BLaER1 (cell line): ENCODE measurements around the gene GLB1L.

ENCODE experiments used
- H3K27ac ChIP-seq: shearing (Covaris generic); formaldehyde crosslinking; 2 replicates; pipeline ENCODE4 v1.8.1; 2022
- H3K27me3 ChIP-seq: shearing (Covaris generic); formaldehyde crosslinking; 2 replicates; pipeline ENCODE4 v1.8.1; 2022
- H3K36me3 ChIP-seq: shearing (Covaris generic); formaldehyde crosslinking; 2 replicates; pipeline ENCODE4 v1.8.1; 2022
- H3K4me1 ChIP-seq: shearing (Covaris generic); formaldehyde crosslinking; 2 replicates; pipeline ENCODE4 v1.8.1; 2022
- H3K4me2 ChIP-seq: shearing (Covaris generic); formaldehyde crosslinking; 2 replicates; pipeline ENCODE4 v1.8.1; 2022
- H3K4me3 ChIP-seq: shearing (Covaris generic); formaldehyde crosslinking; 2 replicates; pipeline ENCODE4 v1.8.1; 2022
- H3K9ac ChIP-seq: shearing (Covaris generic); formaldehyde crosslinking; 2 replicates; pipeline ENCODE4 v1.8.1; 2022
- H3K9me3 ChIP-seq: shearing (Covaris generic); formaldehyde crosslinking; 2 replicates; pipeline ENCODE4 v1.8.1; 2022
- H4K20me1 ChIP-seq: shearing (Covaris generic); formaldehyde crosslinking; 2 replicates; pipeline ENCODE4 v1.8.1; 2022
- Cebpa-rat ChIP-seq: shearing (Covaris generic); IDR thresholded peaks from 2 replicates; pipeline ENCODE4 v1.8.1; 2022

The GLB1L gene

GRCh38 chr2:219218732-219219701 is 26.2 kb downstream of the GLB1L start, which contains the start of gene ABCB6:
TSS of gene ABCB6 (minus strand) at chr2:219218958. CDS start at chr2:219218673, 285 bp downstream.
- peak within 1 kb of the TSS; percentile 77 for H3K27ac ChIP-seq
- TF ChIP-seq Cebpa-rat = no peak
- peak within 1 kb of the TSS; percentile 99 for H3K4me2 ChIP-seq
- H3K9ac ChIP-seq = peak within 1 kb of the TSS; percentile 82
- H3K27me3 ChIP-seq = no peaks in the 10 kb centered on the region
- no peaks in the 10 kb centered on the region for H3K9me3 ChIP-seq
- peak within 1 kb of the TSS; percentile 74 for H3K4me3 ChIP-seq
- peaks cover 43% of the 10 kb centered on the region for H3K4me1 ChIP-seq
- peaks cover 70% of the 10 kb centered on the region for H3K36me3 ChIP-seq
- peaks cover 33% of the 10 kb centered on the region for H4K20me1 ChIP-seq

- H3K4me2 ChIP-seq = peak overlapping the region; percentile 99
- peaks cover 29% of the 10 kb centered on the region for H4K20me1 ChIP-seq
Observed at GRCh38 chr2:219218217-219218731, 27.0 kb downstream of the GLB1L start.

GRCh38 chr2:219216535-219216915 is 28.7 kb downstream of the GLB1L start:
- TF ChIP-seq Cebpa-rat = no peak
- no peaks in the 10 kb centered on the region for H3K27me3 ChIP-seq
- no peak overlapping the region for H3K4me3 ChIP-seq
- H4K20me1 ChIP-seq = peaks cover 18% of the 10 kb centered on the region; the same call in 1 of the 2 replicates
- peaks cover 66% of the 10 kb centered on the region for H3K36me3 ChIP-seq
- H3K4me2 ChIP-seq = peak overlapping the region; percentile 99
- H3K9me3 ChIP-seq = no peaks in the 10 kb centered on the region
- no peak overlapping the region; the same call in 1 of the 2 replicates for H3K9ac ChIP-seq
- H3K27ac ChIP-seq = no peak overlapping the region
- H3K4me1 ChIP-seq = peaks cover 43% of the 10 kb centered on the region

More at GRCh38 chr2:219218217-219218731, 27.0 kb downstream of the GLB1L start:
- no peaks in the 10 kb centered on the region for H3K9me3 ChIP-seq
- TF ChIP-seq Cebpa-rat = no peak
- H3K4me3 ChIP-seq = peak overlapping the region; percentile 74
- H3K36me3 ChIP-seq = peaks cover 70% of the 10 kb centered on the region
- H3K27me3 ChIP-seq = no peaks in the 10 kb centered on the region
- peak overlapping the region; percentile 77 for H3K27ac ChIP-seq
- H3K9ac ChIP-seq = peak overlapping the region; percentile 82
- H3K4me1 ChIP-seq = peaks cover 43% of the 10 kb centered on the region

- Histone ChIP-seq H3K36me3 (peaks cover 64% of the 10 kb centered on the region), H3K9ac (peak overlapping the region; percentile 16; the same call in 1 of the 2 replicates), H3K4me1 (peaks cover 43% of the 10 kb centered on the region), H3K27me3 (no peaks in the 10 kb centered on the region), H3K4me2 (peak overlapping the region; percentile 99; the same call in 1 of the 2 replicates), H4K20me1 (peaks cover 18% of the 10 kb centered on the region; the same call in 1 of the 2 replicates), H3K27ac (no peak overlapping the region), H3K4me3 (no peak overlapping the region), H3K9me3 (no peaks in the 10 kb centered on the region)
- no peak for TF ChIP-seq Cebpa-rat
Observed at GRCh38 chr2:219215871-219216534, 29.2 kb downstream of the GLB1L start.

DNA sequence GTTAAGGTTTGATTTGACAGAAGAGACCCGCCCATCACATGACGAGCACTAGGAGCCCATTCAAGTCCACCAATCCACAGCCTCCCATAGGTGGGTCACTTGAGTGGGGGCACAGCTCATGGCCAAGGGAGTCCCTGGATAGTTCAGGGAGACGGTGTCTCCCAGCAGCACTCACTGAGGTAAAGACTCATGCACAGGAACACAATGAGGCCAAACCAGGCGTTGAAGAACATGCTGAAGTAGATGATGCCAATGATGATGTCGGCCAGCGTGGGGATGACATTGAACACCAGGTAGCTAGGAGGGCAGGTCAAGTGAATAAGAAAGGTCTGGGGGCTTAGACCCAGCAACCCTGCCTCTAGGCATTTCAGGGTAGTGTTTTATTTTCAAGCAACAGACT is 30.5 kb downstream of the GLB1L start:
- H3K27ac ChIP-seq = no peak overlapping the region

DNA sequence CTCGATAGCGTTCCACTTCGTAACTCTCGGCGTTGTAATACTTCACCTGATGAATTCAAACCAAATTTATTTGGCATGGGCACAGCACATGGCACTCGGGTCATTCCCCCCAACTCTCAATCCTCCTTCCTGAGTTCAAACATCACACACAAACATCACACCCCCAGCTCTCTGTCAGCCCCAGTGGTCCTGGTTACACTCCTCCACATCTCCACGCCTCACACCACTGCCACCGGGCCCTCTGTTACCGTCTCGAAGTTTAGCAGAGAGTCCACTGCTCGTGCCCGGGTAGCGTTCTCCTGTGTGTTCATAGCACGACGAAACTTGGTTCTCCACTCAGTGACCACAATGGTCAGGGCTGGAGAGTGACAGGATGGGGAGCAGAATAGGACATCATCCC is 31.1 kb downstream of the GLB1L start:
- Histone ChIP-seq H3K27me3 (no peaks in the 10 kb centered on the region), H3K4me2 (no peak overlapping the region), H3K9me3 (no peaks in the 10 kb centered on the region), H3K4me1 (peaks cover 45% of the 10 kb centered on the region), H3K9ac (no peak overlapping the region), H3K36me3 (peaks cover 65% of the 10 kb centered on the region), H4K20me1 (peaks cover 6% of the 10 kb centered on the region; the same call in 1 of the 2 replicates), H3K4me3 (no peak overlapping the region), H3K27ac (no peak overlapping the region)
- no peak for TF ChIP-seq Cebpa-rat

More for the DNA sequence above, 30.5 kb downstream of the GLB1L start:
- peaks cover 12% of the 10 kb centered on the region; the same call in 1 of the 2 replicates for H4K20me1 ChIP-seq
- TF ChIP-seq Cebpa-rat = no peak
- peaks cover 45% of the 10 kb centered on the region for H3K4me1 ChIP-seq
- H3K9ac ChIP-seq = no peak overlapping the region
- no peak overlapping the region for H3K4me2 ChIP-seq
- peaks cover 64% of the 10 kb centered on the region for H3K36me3 ChIP-seq
- H3K27me3 ChIP-seq = no peaks in the 10 kb centered on the region
- no peak overlapping the region for H3K4me3 ChIP-seq
- H3K9me3 ChIP-seq = no peaks in the 10 kb centered on the region

- Histone ChIP-seq H3K4me1 (peaks cover 47% of the 10 kb centered on the region), H3K9ac (no peak overlapping the region), H3K4me3 (no peak overlapping the region), H3K4me2 (no peak overlapping the region), H3K27me3 (no peaks in the 10 kb centered on the region), H3K27ac (no peak overlapping the region), H3K36me3 (peaks cover 71% of the 10 kb centered on the region), H4K20me1 (peaks cover 5% of the 10 kb centered on the region; the same call in 1 of the 2 replicates), H3K9me3 (no peaks in the 10 kb centered on the region)
- no peak for TF ChIP-seq Cebpa-rat
Observed at GRCh38 chr2:219213486-219214071, 31.7 kb downstream of the GLB1L start.

DNA sequence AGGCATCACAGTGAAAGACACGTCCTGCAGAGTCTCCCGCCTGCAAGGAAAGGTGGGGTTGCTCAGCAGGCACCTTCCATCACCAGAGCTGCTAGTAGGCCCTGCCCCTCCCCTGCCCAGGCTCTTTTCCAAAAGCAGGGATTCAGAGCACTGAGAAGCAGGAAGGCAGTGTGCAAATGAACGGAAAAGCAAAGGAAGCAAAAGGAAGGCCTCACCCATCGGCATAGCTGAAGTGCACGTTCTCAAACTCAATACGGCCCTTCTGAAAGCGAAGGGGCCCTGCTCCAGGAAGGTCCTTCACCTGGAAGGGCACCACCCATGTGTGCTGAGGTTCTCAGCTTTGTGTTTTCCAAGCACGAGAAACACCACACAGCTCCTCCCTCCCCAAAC is 32.2 kb downstream of the GLB1L start:
- H4K20me1 ChIP-seq = peaks cover 2% of the 10 kb centered on the region; the same call in 1 of the 2 replicates
- H3K9ac ChIP-seq = no peak overlapping the region
- peaks cover 76% of the 10 kb centered on the region for H3K36me3 ChIP-seq
- H3K27me3 ChIP-seq = no peaks in the 10 kb centered on the region
- H3K9me3 ChIP-seq = no peaks in the 10 kb centered on the region
- H3K4me3 ChIP-seq = no peak overlapping the region
- H3K4me2 ChIP-seq = no peak overlapping the region
- H3K4me1 ChIP-seq = peaks cover 47% of the 10 kb centered on the region
- no peak overlapping the region for H3K27ac ChIP-seq
- TF ChIP-seq Cebpa-rat = no peak

- no peak overlapping the region for H3K4me3 ChIP-seq
- H3K4me2 ChIP-seq = no peak overlapping the region
- H3K36me3 ChIP-seq = peaks cover 70% of the 10 kb centered on the region
- H3K4me1 ChIP-seq = peaks cover 39% of the 10 kb centered on the region
- H3K27ac ChIP-seq = no peak overlapping the region
- peak overlapping the region; percentile 26; the same call in 1 of the 2 replicates for H3K9ac ChIP-seq
- no peaks in the 10 kb centered on the region for H3K9me3 ChIP-seq
- TF ChIP-seq Cebpa-rat = no peak
- no peaks in the 10 kb centered on the region for H4K20me1 ChIP-seq
- H3K27me3 ChIP-seq = no peaks in the 10 kb centered on the region
Observed at GRCh38 chr2:219210886-219211362, 34.3 kb downstream of the GLB1L start.
